ENCODE data around the gene ATP2B3.

The ATP2B3 gene

GRCh38 chrX:153477901-153478300 lies 39.5 kb upstream of the ATP2B3 start:
- H3K9ac ChIP-seq (ENCODE audit: low read depth, low read length, poor library complexity, severe bottlenecking), result no peak overlapping the region

DNA sequence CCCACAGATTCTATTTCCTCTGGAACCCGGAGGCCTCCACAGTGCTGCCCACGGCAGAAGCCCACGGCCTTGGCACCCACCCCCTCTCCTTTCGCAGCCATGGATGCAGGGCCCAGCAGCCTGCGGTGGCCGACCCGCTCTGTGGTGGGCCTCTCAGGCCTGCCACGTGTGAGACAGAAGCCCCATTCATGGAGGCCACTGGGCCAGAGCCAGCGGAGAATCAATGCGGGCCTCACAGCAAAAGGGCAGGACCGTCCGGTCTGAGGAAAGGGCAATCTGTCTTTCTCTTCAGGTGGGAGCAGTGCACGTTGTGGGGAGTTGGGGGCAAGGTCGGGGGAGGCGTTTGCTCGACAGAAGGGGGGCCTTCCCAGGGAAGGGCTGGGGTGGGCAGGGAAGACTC lies 38.7 kb upstream of the ATP2B3 start:
- Histone ChIP-seq H2AFZ (ENCODE audit: low read length) (no peak overlapping the region), H3K36me3 (ENCODE audit: insufficient read depth, low read length) (no peaks in the 10 kb centered on the region), H3K27me3 (ENCODE audit: insufficient read depth, low read length, poor library complexity, severe bottlenecking) (no peaks in the 10 kb centered on the region), H3K4me3 (ENCODE audit: low read length, poor library complexity, severe bottlenecking) (no peak overlapping the region), H3K4me2 (ENCODE audit: low read depth, low read length, poor library complexity, severe bottlenecking) (no peak overlapping the region), H3K79me2 (ENCODE audit: insufficient read depth, low read length) (no peaks in the 10 kb centered on the region), H3K4me1 (ENCODE audit: insufficient read depth, low read length, poor library complexity, severe bottlenecking) (no peaks in the 10 kb centered on the region), H3K9me2 (replicated peaks; ENCODE audit: low read depth, low read length) (no peaks in the 10 kb centered on the region), H3K9ac (ENCODE audit: low read depth, low read length, poor library complexity, severe bottlenecking) (no peak overlapping the region), H3F3A (ENCODE audit: low read depth) (no peaks in the 10 kb centered on the region), H3K9me3 (ENCODE audit: insufficient read depth, low read depth, low read length) (no peaks in the 10 kb centered on the region), H4K20me1 (ENCODE audit: insufficient read depth, low read length, poor library complexity, severe bottlenecking) (no peaks in the 10 kb centered on the region)
- TF ChIP-seq CTCF (conservative IDR thresholded peaks at IDR 0.05; ENCODE audit: low read length) (no peak), EZH2phosphoT487 (IDR thresholded peaks at IDR 0.05; ENCODE audit: borderline replicate concordance) (no peak)

More at GRCh38 chrX:153477901-153478300, 39.5 kb upstream of the ATP2B3 start:
- Histone ChIP-seq H3K27me3 (ENCODE audit: insufficient read depth, low read length, poor library complexity, severe bottlenecking) (no peaks in the 10 kb centered on the region), H3K4me3 (ENCODE audit: low read length, poor library complexity, severe bottlenecking) (no peak overlapping the region), H4K20me1 (ENCODE audit: insufficient read depth, low read length, poor library complexity, severe bottlenecking) (no peaks in the 10 kb centered on the region), H3K9me3 (ENCODE audit: insufficient read depth, low read depth, low read length) (no peaks in the 10 kb centered on the region), H3F3A (ENCODE audit: low read depth) (no peaks in the 10 kb centered on the region), H2AFZ (ENCODE audit: low read length) (no peak overlapping the region), H3K4me1 (ENCODE audit: insufficient read depth, low read length, poor library complexity, severe bottlenecking) (no peaks in the 10 kb centered on the region), H3K9me2 (replicated peaks; ENCODE audit: low read depth, low read length) (no peaks in the 10 kb centered on the region), H3K36me3 (ENCODE audit: insufficient read depth, low read length) (no peaks in the 10 kb centered on the region), H3K79me2 (ENCODE audit: insufficient read depth, low read length) (no peaks in the 10 kb centered on the region), H3K4me2 (ENCODE audit: low read depth, low read length, poor library complexity, severe bottlenecking) (no peak overlapping the region)
- TF ChIP-seq EZH2phosphoT487 (IDR thresholded peaks at IDR 0.05; ENCODE audit: borderline replicate concordance) (no peak), CTCF (conservative IDR thresholded peaks at IDR 0.05; ENCODE audit: low read length) (no peak)

DNA sequence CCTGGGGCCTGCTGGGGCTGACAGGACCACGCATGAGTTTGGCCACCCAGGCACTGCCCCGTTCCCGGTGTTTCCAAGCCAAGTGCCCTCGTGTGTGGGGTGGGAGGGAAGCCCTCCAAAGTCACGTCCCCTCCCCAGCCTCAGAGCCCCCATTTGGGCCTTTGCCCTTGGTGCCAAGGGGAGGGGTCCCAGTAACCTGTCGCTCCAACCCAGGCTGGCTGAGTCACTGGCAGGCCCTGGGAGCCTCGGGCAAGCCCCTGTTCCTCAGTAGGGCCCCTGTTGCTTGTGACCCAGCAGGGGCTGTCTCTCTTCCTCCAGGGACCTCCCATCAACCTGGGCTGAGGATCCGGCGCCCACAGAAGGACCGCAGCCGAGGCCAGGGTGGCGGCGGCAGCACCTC lies 36.4 kb upstream of the ATP2B3 start:
- Histone ChIP-seq H3K9me3 (ENCODE audit: insufficient read depth, low read depth, low read length) (no peaks in the 10 kb centered on the region), H3K4me3 (ENCODE audit: low read length, poor library complexity, severe bottlenecking) (no peak overlapping the region), H3K79me2 (ENCODE audit: insufficient read depth, low read length) (no peaks in the 10 kb centered on the region), H3K4me1 (ENCODE audit: insufficient read depth, low read length, poor library complexity, severe bottlenecking) (no peaks in the 10 kb centered on the region), H3F3A (ENCODE audit: low read depth) (no peaks in the 10 kb centered on the region), H2AFZ (ENCODE audit: low read length) (no peak overlapping the region), H3K36me3 (ENCODE audit: insufficient read depth, low read length) (no peaks in the 10 kb centered on the region), H3K27me3 (ENCODE audit: insufficient read depth, low read length, poor library complexity, severe bottlenecking) (no peaks in the 10 kb centered on the region), H3K9me2 (replicated peaks; ENCODE audit: low read depth, low read length) (no peaks in the 10 kb centered on the region), H3K4me2 (ENCODE audit: low read depth, low read length, poor library complexity, severe bottlenecking) (no peak overlapping the region), H3K9ac (ENCODE audit: low read depth, low read length, poor library complexity, severe bottlenecking) (no peak overlapping the region), H4K20me1 (ENCODE audit: insufficient read depth, low read length, poor library complexity, severe bottlenecking) (no peaks in the 10 kb centered on the region)
- TF ChIP-seq EZH2phosphoT487 (IDR thresholded peaks at IDR 0.05; ENCODE audit: borderline replicate concordance) (no peak), CTCF (conservative IDR thresholded peaks at IDR 0.05; ENCODE audit: low read length) (no peak)
